Activated CD4-positive, alpha-beta memory T cell treated with anti-CD3 and anti-CD28 coated beads for 36 hours (primary cell): ENCODE data around the gene OR51E1. TPM values are rescaled to one million over a fixed set of nuclear protein-coding genes. Genes with fewer than 3 reads are reported as not detected.

Experiments used
- CTCF ChIA-PET: fragments of 350-600 bp; sonication (Branson Sonifier 250); formaldehyde crosslinking; loops from one replicate; lab custom pipeline; 2021; ENCODE audit warnings: antibody characterized with exemption, inconsistent platforms; lab: Charles Lee
- POLR2A ChIA-PET: fragments of 350-600 bp; sonication (Branson Sonifier 250); formaldehyde crosslinking; loops from one replicate; lab custom pipeline; 2021; ENCODE audit warnings: antibody characterized with exemption; lab: Charles Lee
- DNase-seq: peaks from one replicate; pipeline ENCODE4 v3.0.0-alpha.2; 2020
- H3K27ac Mint-ChIP-seq: one replicate; pipeline ENCODE4 v1.8.0; 2021; ENCODE audit warnings: mixed read lengths
- H3K27me3 Mint-ChIP-seq: one replicate; pipeline ENCODE4 v1.8.0; 2021; ENCODE audit warnings: mixed read lengths
- H3K36me3 Mint-ChIP-seq: one replicate; pipeline ENCODE4 v1.8.0; 2021; ENCODE audit warnings: mixed read lengths
- H3K4me1 Mint-ChIP-seq: one replicate; pipeline ENCODE4 v1.8.0; 2021; ENCODE audit warnings: low read depth, mixed read lengths
- H3K4me3 Mint-ChIP-seq: one replicate; pipeline ENCODE4 v1.8.0; 2021; ENCODE audit warnings: mild to moderate bottlenecking, mixed read lengths
- H3K9me3 Mint-ChIP-seq: one replicate; pipeline ENCODE4 v1.8.0; 2021; ENCODE audit warnings: mixed read lengths
- intact Hi-C: fragments of 100-400 bp; cut with micrococcal nuclease; formaldehyde crosslinking; loops from one replicate; pipeline ENCODE4 v1.15.1; 2023
- total RNA-seq, 2 experiments: library from RNA; stranded (reverse); gene quantifications; one replicate each; pipeline ENCODE4 v1.2.3, GENCODE V29; 2021

The OR51E1 gene
- total RNA-seq, 2 experiments from 2014 or later: not detected

DNA sequence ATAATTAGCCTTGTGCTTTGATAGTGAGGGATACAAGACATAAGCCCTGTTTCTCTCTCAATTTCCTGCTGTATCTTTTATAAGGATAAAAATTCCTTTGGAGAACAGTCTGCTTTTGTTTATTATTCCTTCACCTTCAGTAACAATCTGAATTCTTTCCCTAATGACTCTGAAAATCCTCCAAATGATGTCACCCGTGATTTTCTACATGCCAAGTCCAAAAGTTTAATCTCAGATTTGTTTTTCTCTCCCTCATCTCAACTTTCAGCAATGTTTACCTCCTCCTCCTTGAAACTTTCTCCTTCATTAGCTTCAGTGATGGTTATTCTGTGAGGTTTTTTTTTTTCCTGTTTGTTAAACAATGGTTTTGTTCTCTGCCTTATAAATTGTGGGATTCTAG is 51.7 kb downstream of the OR51E1 start:
- H3K4me1 Mint-ChIP-seq: peaks cover 4% of the 10 kb centered on the region
- ChIA-PET POLR2A (no interaction called here), CTCF (no interaction called here)
- H3K4me3 Mint-ChIP-seq: no peak overlapping the region
- DNase-seq: no peak
- intact Hi-C loops: no loop called here
- H3K9me3 Mint-ChIP-seq: no peaks in the 10 kb centered on the region
- H3K27ac Mint-ChIP-seq: no peak overlapping the region
- no peaks in the 10 kb centered on the region for H3K36me3 Mint-ChIP-seq
- peaks cover 7% of the 10 kb centered on the region for H3K27me3 Mint-ChIP-seq

DNA sequence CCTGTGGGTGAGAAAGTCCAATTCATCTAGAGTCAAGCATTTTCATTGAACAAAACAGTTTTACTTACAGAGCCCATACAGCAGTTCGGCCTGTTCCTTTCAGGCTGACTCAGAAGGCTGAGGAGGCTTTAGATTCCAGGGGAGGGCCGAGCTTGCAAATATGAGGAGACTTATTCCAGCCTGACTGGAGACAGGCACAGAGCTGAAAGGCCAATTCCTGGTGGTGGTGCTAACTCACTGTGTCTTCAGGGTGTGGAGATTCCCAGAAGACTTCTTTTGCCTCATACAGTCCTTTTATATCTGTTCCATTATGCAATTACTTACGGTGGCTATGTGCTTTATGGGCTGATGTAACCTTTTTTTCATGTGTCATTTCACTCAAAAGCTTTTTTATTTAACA is 53.8 kb downstream of the OR51E1 start, which contains the start of gene OR51E2:
Gene OR51E2, minus strand, starts transcription at position 269 of the 400 bp plus-strand sequence. CDS start 15,142 bp downstream, outside the sequence.
- Mint-ChIP-seq H3K9me3 (no peaks in the 10 kb centered on the region), H3K36me3 (no peaks in the 10 kb centered on the region), H3K4me3 (no peak within 1 kb of the TSS), H3K27ac (no peak within 1 kb of the TSS), H3K27me3 (peaks cover 2% of the 10 kb centered on the region), H3K4me1 (peaks cover 4% of the 10 kb centered on the region)
- no peak for DNase-seq
- CTCF ChIA-PET: interaction anchor here (1.3 kb wide), 1 partner anchor 61 kb away, joined by 4 read pairs; the partner anchor contains the start of gene OR51D1
- intact Hi-C loops: no loop called here
- POLR2A ChIA-PET: no interaction called here

DNA sequence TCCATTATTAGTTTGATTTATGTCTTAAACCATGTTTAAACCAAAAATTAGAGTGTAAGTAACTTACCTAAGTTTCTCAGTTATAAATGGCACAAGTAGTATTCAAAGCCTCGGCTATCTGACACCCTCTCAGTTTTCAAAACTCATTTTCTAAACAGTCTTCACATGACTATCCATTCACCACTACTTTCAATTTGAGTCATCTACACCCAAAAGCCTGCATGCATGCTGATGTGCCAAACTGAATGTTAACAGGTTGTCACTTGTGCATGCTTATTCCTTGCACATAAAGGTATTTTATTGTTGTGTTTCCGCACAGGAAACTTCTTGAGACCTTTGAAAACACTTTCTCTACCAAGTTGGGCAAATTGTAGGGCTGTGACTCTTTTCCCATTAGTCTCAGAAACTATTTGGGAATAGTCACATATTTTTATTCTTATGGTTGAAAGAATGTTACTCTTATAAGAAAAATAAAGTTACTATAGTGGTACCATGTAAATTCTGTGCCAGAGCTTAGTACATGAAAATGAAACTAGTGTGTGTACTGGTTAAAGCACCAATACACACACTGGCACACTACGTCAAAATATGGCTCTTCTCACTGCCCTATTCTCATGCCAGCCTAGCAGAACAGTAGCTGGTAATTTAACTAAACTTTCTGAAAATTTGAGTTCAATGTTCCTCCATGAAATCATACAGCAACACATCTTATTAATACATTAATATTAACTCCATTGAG is 56.1 kb downstream of the OR51E1 start:
- H3K4me3 Mint-ChIP-seq: no peak overlapping the region
- DNase-seq: no peak
- CTCF ChIA-PET: no interaction called here
- peaks cover 4% of the 10 kb centered on the region for H3K4me1 Mint-ChIP-seq
- peaks cover 2% of the 10 kb centered on the region for H3K27me3 Mint-ChIP-seq
- no peak overlapping the region for H3K27ac Mint-ChIP-seq
- intact Hi-C loops: no loop called here
- H3K9me3 Mint-ChIP-seq: no peaks in the 10 kb centered on the region
- no peaks in the 10 kb centered on the region for H3K36me3 Mint-ChIP-seq
- POLR2A ChIA-PET: no interaction called here

DNA sequence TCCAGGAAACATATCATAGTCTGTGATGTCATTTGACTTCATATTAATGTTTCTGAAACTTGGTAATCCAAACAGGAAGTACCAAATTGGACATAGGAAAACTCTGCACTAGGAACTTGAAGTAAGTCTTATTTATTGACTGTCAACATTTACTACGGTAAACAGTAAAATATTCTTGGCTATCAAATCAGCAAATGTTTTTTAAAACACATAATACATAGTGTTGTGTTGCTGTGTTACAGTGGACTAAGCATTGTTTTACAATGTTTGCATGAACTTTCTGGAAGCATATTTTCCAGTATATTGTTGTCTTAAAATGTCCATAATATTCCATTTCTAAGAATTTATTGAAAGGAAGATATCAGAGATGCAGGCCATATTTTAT is 56.6 kb downstream of the OR51E1 start:
- H3K4me1 Mint-ChIP-seq: peaks cover 4% of the 10 kb centered on the region

DNA sequence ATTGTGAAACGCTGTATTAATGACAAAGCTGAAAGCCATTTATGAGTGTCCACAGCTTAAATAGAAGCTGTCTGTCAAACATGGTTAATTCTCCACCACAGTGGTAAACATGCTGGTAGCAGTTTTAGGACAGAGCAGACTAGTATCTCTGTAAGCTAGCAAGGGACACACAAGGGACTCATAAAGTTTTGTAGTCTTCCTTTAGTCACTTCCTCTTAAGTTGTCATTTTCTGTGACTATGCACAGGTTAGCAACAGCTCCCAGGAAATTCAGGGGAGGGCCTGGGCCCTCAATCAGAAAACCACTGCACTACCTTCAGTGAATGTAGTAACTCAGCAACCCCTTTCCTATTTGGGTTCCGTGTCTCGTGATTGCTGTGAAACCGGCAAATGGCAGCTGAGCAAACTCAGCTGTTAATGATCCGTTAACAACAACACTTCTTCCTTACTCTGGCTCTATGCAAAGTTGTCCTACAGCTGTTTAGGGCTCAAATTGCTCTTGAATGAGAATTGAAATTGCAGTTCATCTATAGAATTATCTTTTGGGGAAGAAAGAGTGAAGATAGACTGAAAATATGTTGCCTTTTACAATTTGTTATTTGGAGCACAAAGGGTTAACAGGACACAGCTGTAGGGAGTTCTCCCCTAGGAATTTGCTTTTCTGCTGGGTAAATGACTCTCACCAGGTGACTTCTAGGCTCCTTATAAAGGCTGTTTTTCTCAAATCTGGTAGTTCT is 60.4 kb downstream of the OR51E1 start, which contains the start of gene MMP26:
Gene MMP26, plus strand, starts transcription at position 731 of the 736 bp plus-strand sequence.
- intact Hi-C loops: no loop called here
- POLR2A ChIA-PET: no interaction called here
- H3K4me3 Mint-ChIP-seq: no peak within 1 kb of the TSS
- DNase-seq: no peak
- no peaks in the 10 kb centered on the region for H3K9me3 Mint-ChIP-seq
- H3K36me3 Mint-ChIP-seq: no peaks in the 10 kb centered on the region
- H3K27ac Mint-ChIP-seq: no peak within 1 kb of the TSS
- H3K27me3 Mint-ChIP-seq: peaks cover 12% of the 10 kb centered on the region
- peaks cover 4% of the 10 kb centered on the region for H3K4me1 Mint-ChIP-seq
- CTCF ChIA-PET: no interaction called here

More for the DNA sequence above, 56.6 kb downstream of the OR51E1 start:
- H3K27ac Mint-ChIP-seq: no peak overlapping the region
- no peaks in the 10 kb centered on the region for H3K36me3 Mint-ChIP-seq
- H3K9me3 Mint-ChIP-seq: no peaks in the 10 kb centered on the region
- no peak for DNase-seq
- POLR2A ChIA-PET: no interaction called here
- H3K27me3 Mint-ChIP-seq: peaks cover 4% of the 10 kb centered on the region
- H3K4me3 Mint-ChIP-seq: no peak overlapping the region
- intact Hi-C loops: no loop called here
- CTCF ChIA-PET: no interaction called here

DNA sequence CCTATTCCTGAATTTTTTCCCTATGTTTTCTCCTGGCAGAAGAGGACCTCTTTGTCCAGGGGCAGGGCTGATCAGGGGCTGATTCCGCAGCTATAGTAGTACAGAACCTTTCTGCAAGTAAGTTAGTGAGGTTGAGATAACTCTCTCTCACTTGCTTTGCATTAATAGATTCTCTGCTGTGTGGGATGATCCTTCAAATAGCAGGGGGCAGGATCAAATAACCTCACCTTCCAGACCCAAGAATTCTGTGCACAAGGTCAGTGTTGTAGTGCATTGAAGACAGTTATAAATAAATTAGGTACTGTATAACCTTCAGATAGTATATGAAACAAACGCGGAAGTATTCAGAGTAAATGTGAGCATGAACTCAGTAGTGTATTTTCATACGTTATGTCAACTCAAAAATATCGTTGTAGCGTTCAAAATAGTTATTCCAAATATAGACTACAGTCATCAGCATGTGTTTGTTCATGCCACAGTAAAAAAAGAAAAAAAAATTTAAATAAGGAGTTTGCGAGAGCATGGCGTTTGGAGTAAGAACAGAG is 61.1 kb downstream of the OR51E1 start:
- Mint-ChIP-seq H3K4me1 (no peaks in the 10 kb centered on the region), H3K4me3 (no peak overlapping the region), H3K36me3 (no peaks in the 10 kb centered on the region), H3K27ac (no peak overlapping the region), H3K9me3 (no peaks in the 10 kb centered on the region), H3K27me3 (peaks cover 14% of the 10 kb centered on the region)
- intact Hi-C loops: no loop called here
- DNase-seq: no peak
- CTCF ChIA-PET: no interaction called here
- POLR2A ChIA-PET: no interaction called here

Other genes starting within 250 kb of the OR51E1 start
- not detected for gene OR52K2, start 194.7 kb upstream of the OR51E1 start, total RNA-seq
- gene OR52K1, start 161.3 kb upstream of the OR51E1 start, total RNA-seq: not detected
- gene OR52M1, start 98.8 kb upstream of the OR51E1 start, total RNA-seq: not detected
- gene OR52I2, start 62.2 kb upstream of the OR51E1 start, total RNA-seq: not detected
- not detected for gene OR52I1, start 49.9 kb upstream of the OR51E1 start, total RNA-seq
- gene TRIM68, start 35.8 kb upstream of the OR51E1 start, total RNA-seq: 1 to 10 TPM; 8.7 to 9.2 TPM
- not detected for gene OR51D1, start 6.5 kb upstream of the OR51E1 start, total RNA-seq
- gene OR51E2, start 53.9 kb downstream of the OR51E1 start, total RNA-seq: not detected
- gene MMP26, start 60.8 kb downstream of the OR51E1 start, total RNA-seq: not detected
- not detected for gene OR51F1, start 126.0 kb downstream of the OR51E1 start, total RNA-seq
- gene OR52R1, start 160.4 kb downstream of the OR51E1 start, total RNA-seq: not detected
- not detected for gene OR51F2, start 177.3 kb downstream of the OR51E1 start, total RNA-seq
- gene OR51S1, start 205.2 kb downstream of the OR51E1 start, total RNA-seq: not detected
- not detected for gene OR51T1, start 237.9 kb downstream of the OR51E1 start, total RNA-seq